ENCODE measurements around the gene UBTD1.
"Not testable (repeated sequence)": the region's sequence is repeated elsewhere in the genome, so short reads cannot be mapped to it uniquely, and the experiment has no call there.

UBTD1 gene

GRCh38 chr10:97515271-97515978, 16.7 kb downstream of the UBTD1 start:
- no peaks in the 10 kb centered on the region for H3K9me3 Mint-ChIP-seq
- H3K27ac Mint-ChIP-seq, result no peak overlapping the region
- peaks cover 19% of the 10 kb centered on the region for H3K27me3 Mint-ChIP-seq (ENCODE audit: low read depth)
- no peaks in the 10 kb centered on the region for H3K36me3 Mint-ChIP-seq (ENCODE audit: low read depth)
- no peaks in the 10 kb centered on the region for H3K4me1 Mint-ChIP-seq (ENCODE audit: low read depth)
- no peak overlapping the region for H3K4me3 Mint-ChIP-seq

GRCh38 chr10:97517096-97517750, 18.5 kb downstream of the UBTD1 start:
- no peaks in the 10 kb centered on the region for H3K36me3 Mint-ChIP-seq (ENCODE audit: low read depth)
- H3K27ac Mint-ChIP-seq, result peak overlapping the region; percentile 37
- H3K4me3 Mint-ChIP-seq, result no peak overlapping the region
- H3K4me1 Mint-ChIP-seq (ENCODE audit: low read depth), result no peaks in the 10 kb centered on the region
- no peaks in the 10 kb centered on the region for H3K9me3 Mint-ChIP-seq
- H3K27me3 Mint-ChIP-seq (ENCODE audit: low read depth), result peaks cover 21% of the 10 kb centered on the region

GRCh38 chr10:97517778-97518300, 19.1 kb downstream of the UBTD1 start:
- peaks cover 24% of the 10 kb centered on the region for H3K27me3 Mint-ChIP-seq (ENCODE audit: low read depth)
- no peaks in the 10 kb centered on the region for H3K4me1 Mint-ChIP-seq (ENCODE audit: low read depth)
- no peaks in the 10 kb centered on the region for H3K9me3 Mint-ChIP-seq
- no peak overlapping the region for H3K4me3 Mint-ChIP-seq
- no peak overlapping the region for H3K27ac Mint-ChIP-seq
- H3K36me3 Mint-ChIP-seq (ENCODE audit: low read depth), result no peaks in the 10 kb centered on the region

- no peaks in the 10 kb centered on the region for H3K4me1 Mint-ChIP-seq (ENCODE audit: low read depth)
- H3K27me3 Mint-ChIP-seq (ENCODE audit: low read depth), result peaks cover 24% of the 10 kb centered on the region
- H3K27ac Mint-ChIP-seq, result no peak overlapping the region
- H3K36me3 Mint-ChIP-seq (ENCODE audit: low read depth), result no peaks in the 10 kb centered on the region
- H3K4me3 Mint-ChIP-seq, result no peak overlapping the region
- H3K9me3 Mint-ChIP-seq, result no peaks in the 10 kb centered on the region
These were observed 19.7 kb downstream of the UBTD1 start for GRCh38 chr10:97518301-97519043.

GRCh38 chr10:97519342-97519741, 20.6 kb downstream of the UBTD1 start:
- no peaks in the 10 kb centered on the region for H3K36me3 Mint-ChIP-seq (ENCODE audit: low read depth)
- peaks cover 18% of the 10 kb centered on the region for H3K27me3 Mint-ChIP-seq (ENCODE audit: low read depth)

GRCh38 chr10:97520520-97520919, 21.8 kb downstream of the UBTD1 start:
- Mint-ChIP-seq H3K27ac (no peak overlapping the region), H3K27me3 (ENCODE audit: low read depth) (peaks cover 14% of the 10 kb centered on the region), H3K4me3 (no peak overlapping the region), H3K4me1 (ENCODE audit: low read depth) (no peaks in the 10 kb centered on the region), H3K36me3 (ENCODE audit: low read depth) (no peaks in the 10 kb centered on the region), H3K9me3 (no peaks in the 10 kb centered on the region)

More at GRCh38 chr10:97519342-97519741, 20.6 kb downstream of the UBTD1 start:
- Mint-ChIP-seq H3K4me1 (ENCODE audit: low read depth) (no peaks in the 10 kb centered on the region), H3K4me3 (no peak overlapping the region), H3K27ac (no peak overlapping the region), H3K9me3 (no peaks in the 10 kb centered on the region)

GRCh38 chr10:97520978-97521761, 22.4 kb downstream of the UBTD1 start:
- Mint-ChIP-seq H3K4me3 (no peak overlapping the region), H3K36me3 (ENCODE audit: low read depth) (no peaks in the 10 kb centered on the region), H3K9me3 (no peaks in the 10 kb centered on the region), H3K27me3 (ENCODE audit: low read depth) (peaks cover 20% of the 10 kb centered on the region), H3K4me1 (ENCODE audit: low read depth) (no peaks in the 10 kb centered on the region), H3K27ac (no peak overlapping the region)

- Mint-ChIP-seq H3K36me3 (ENCODE audit: low read depth) (no peaks in the 10 kb centered on the region), H3K4me3 (no peak overlapping the region), H3K27ac (no peak overlapping the region), H3K27me3 (ENCODE audit: low read depth) (peaks cover 20% of the 10 kb centered on the region), H3K9me3 (no peaks in the 10 kb centered on the region), H3K4me1 (ENCODE audit: low read depth) (no peaks in the 10 kb centered on the region)
These were observed 23.3 kb downstream of the UBTD1 start for GRCh38 chr10:97522071-97522470.

GRCh38 chr10:97522937-97523336, 24.2 kb downstream of the UBTD1 start:
- Mint-ChIP-seq H3K36me3 (ENCODE audit: low read depth) (no peaks in the 10 kb centered on the region), H3K27ac (no peak overlapping the region), H3K9me3 (no peaks in the 10 kb centered on the region), H3K27me3 (ENCODE audit: low read depth) (peaks cover 20% of the 10 kb centered on the region), H3K4me3 (no peak overlapping the region), H3K4me1 (ENCODE audit: low read depth) (no peaks in the 10 kb centered on the region)

- no peaks in the 10 kb centered on the region for H3K4me1 Mint-ChIP-seq (ENCODE audit: low read depth)
- H3K36me3 Mint-ChIP-seq (ENCODE audit: low read depth), result no peaks in the 10 kb centered on the region
- H3K27ac Mint-ChIP-seq, result no peak overlapping the region
- H3K9me3 Mint-ChIP-seq, result no peaks in the 10 kb centered on the region
- H3K27me3 Mint-ChIP-seq (ENCODE audit: low read depth), result peaks cover 11% of the 10 kb centered on the region
- no peak overlapping the region for H3K4me3 Mint-ChIP-seq
These were observed 26.4 kb downstream of the UBTD1 start for GRCh38 chr10:97525086-97525485.

- Mint-ChIP-seq H3K36me3 (ENCODE audit: low read depth) (no peaks in the 10 kb centered on the region), H3K9me3 (no peaks in the 10 kb centered on the region), H3K27me3 (ENCODE audit: low read depth) (peaks cover 11% of the 10 kb centered on the region), H3K4me1 (ENCODE audit: low read depth) (no peaks in the 10 kb centered on the region), H3K4me3 (no peak overlapping the region), H3K27ac (no peak overlapping the region)
These were observed 27.0 kb downstream of the UBTD1 start for GRCh38 chr10:97525683-97526110.

- H3K27ac Mint-ChIP-seq; H3K4me1 Mint-ChIP-seq (ENCODE audit: low read depth); H3K9me3 Mint-ChIP-seq; H3K4me3 Mint-ChIP-seq; H3K36me3 Mint-ChIP-seq (ENCODE audit: low read depth); H3K27me3 Mint-ChIP-seq (ENCODE audit: low read depth): not testable (repeated sequence)
These were observed 30.2 kb downstream of the UBTD1 start for GRCh38 chr10:97528876-97529275.

- no peak overlapping the region for H3K4me3 Mint-ChIP-seq
- no peak overlapping the region for H3K27ac Mint-ChIP-seq
- no peaks in the 10 kb centered on the region for H3K36me3 Mint-ChIP-seq (ENCODE audit: low read depth)
- H3K4me1 Mint-ChIP-seq (ENCODE audit: low read depth), result no peaks in the 10 kb centered on the region
- H3K27me3 Mint-ChIP-seq (ENCODE audit: low read depth), result peaks cover 7% of the 10 kb centered on the region
- H3K9me3 Mint-ChIP-seq, result no peaks in the 10 kb centered on the region
These were observed 31.2 kb downstream of the UBTD1 start for GRCh38 chr10:97529685-97530465.
